Umbilical cord (tissue), 2 donors: Measurements from ENCODE around the gene ASXL1. TPM values are rescaled to one million over a fixed set of nuclear protein-coding genes. Genes with fewer than 3 reads are reported as not detected.
"Not testable (repeated sequence)": the region's sequence is repeated elsewhere in the genome, so short reads cannot be mapped to it uniquely, and the experiment has no call there.

Experiments used
- DNase-seq: peaks from one replicate; pipeline ENCODE4 v3.0.0-alpha.2; 2015; ENCODE audit warnings: low spot score
- total RNA-seq: library from RNA; depleted of rRNA; stranded (reverse); fragments of >200 nt; gene quantifications from one replicate; pipeline ENCODE4 v1.2.3, GENCODE V29; 2014; ENCODE audit warnings: low replicate concordance; ENCODE audit not compliant: insufficient read depth

Gene ASXL1
- total RNA-seq, 1 donor from 2014 or later = 134 TPM

DNA sequence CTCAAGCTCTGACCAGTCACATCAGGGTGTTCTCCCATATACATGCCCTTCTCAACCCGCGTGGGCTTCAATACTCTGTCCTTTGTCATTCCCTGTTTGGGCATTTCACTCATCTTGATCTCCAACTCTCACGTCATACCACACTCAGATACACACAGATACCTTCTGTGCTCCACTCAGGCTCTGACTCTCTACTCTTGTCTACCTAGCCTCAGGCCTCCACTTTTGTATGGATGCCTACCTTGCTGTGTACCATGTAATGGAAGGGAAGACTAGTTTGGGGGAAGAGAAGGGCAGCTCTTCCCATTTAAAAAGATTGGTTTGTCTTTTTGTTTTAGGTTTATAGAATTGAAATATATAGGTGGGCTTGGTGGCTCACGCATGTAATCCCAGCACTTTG lies 48.6 kb downstream of the ASXL1 start:
- no peak for DNase-seq

DNA sequence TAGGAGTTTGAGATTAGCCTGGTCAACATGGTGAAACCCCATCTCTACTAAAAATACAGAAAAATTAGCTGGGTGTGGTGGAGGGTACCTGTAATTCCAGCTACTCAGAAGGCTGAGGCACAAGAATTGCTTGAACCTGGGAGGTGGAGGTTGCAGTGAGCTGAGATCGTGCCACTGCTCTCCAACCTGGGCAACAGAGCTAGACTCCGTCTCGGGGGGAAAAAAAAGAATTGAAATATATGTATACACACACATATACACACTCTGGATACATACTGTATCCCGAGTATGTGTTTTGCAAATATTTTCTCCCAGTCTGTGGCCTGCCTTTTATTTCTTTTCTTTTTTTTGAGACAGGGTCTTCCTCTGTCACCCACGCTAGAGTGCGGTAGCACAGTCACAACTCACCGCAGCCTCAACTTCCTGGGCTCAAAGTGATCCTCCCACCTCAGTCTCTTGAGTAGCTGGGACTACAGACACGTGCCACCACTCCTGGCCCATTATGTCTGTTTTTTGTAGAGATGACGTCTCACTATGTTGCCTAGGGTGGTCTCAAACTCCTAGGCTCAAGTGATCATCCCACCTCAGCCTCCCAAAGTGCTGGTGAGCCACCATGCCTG lies 49.1 kb downstream of the ASXL1 start:
- not testable (repeated sequence) for DNase-seq

DNA sequence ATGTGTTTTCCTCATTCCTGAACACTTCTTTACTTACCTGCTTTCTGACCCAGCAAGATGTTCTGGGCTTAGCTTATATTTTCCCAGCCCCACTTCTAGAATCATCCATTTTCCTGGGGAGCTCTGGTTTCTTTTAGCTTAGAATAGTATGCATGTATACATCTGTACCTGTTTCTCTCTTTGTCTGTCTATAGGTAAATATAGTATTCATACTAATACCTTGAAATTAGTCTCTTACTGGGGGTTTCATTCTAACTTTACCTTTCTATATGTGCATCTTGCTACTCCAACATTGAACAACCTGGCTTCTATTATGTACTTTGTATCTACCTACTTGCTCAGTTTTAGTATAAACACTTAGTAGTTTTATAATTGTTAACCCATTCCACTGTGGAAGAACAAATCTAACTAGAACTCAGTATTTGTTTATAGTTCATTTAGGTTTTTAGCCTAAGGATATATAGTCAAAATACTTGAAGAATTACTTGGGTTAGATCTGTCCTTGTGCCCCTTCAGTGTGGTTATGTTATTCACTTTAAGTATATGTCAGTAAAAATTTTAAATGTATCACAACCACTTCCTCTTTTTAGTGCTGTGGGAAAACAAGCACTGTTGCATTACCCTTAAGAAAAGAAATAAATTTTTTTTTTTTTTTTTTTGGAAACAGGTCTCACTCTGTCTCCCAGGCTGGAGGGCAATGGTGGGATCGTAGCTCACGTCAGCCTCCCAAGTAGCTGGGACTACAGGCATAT lies 54.0 kb downstream of the ASXL1 start:
- DNase-seq = no peak

DNA sequence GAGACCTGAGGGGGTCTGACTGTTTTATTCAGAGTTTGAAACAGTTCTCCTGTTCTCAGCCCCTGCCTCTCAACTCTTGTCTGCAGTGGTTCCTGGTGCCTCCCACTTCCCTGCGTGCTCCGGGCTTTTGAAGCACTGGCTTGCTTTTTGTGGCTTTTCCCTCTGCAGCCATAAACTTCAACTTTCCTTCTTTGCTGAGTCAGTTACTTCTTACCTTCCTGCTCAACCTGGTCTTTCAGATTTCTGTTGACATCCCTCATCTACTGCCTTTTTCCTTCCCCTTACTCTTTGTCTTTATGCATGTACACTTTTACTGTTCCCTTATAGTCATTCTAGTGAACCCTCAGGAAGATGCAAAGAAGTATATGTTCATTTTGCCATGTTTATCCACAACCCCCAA lies 57.4 kb downstream of the ASXL1 start:
- DNase-seq = no peak

DNA sequence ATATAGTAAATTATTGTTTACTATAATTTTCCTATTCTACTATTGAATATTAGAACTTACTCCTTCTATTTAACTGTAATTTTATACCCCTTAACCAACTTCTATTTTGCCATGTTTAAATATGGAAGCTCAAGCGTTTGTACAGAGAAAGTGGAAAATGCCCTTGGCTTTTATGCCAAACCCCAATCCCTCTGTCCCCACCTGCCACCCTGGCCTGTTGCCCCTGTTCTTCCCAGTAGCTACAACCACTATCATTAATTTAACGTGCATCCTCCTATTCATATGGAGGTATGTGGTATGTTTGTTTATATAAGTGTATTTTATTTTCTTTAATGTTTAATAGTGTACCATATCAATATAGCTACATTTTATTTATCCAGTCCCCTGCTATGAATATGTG lies 58.1 kb downstream of the ASXL1 start:
- no peak for DNase-seq

DNA sequence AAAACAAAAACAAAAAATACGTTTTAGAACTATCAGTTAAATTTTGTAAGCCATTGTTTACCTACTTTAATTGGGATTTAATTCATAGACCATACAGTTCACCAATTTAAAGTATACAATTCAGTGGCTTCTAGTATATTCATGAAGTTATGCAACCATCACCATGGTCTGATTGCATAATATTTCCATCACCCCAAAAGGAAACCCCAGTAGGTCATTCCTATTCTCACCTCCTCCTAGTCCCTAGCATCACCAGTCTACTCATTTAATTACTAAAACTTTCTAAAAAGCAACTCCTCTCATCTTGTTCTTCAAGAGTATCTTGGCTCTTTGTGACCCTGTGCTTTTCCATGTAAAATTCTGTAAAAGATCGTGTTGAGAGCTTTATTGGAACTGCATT lies 60.2 kb downstream of the ASXL1 start:
- DNase-seq = no peak

DNA sequence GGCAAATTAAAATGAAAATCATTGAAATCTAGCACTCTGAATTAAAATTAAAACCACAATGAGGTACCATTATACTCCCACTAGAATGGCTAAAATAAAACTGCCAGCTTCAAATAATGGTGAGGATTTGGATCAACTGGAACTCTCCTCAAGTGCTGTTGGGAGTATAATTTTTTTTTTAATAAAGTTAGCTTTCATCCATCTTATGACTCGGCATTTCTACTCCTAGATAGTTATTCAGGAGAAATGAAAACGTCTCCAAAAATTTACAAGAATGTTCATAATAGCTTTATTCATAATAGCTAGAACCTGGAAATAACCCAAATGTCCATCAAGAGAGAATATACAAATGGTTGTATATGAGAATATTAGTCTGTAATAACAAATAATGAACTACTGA lies 63.2 kb downstream of the ASXL1 start:
- DNase-seq = no peak

DNA sequence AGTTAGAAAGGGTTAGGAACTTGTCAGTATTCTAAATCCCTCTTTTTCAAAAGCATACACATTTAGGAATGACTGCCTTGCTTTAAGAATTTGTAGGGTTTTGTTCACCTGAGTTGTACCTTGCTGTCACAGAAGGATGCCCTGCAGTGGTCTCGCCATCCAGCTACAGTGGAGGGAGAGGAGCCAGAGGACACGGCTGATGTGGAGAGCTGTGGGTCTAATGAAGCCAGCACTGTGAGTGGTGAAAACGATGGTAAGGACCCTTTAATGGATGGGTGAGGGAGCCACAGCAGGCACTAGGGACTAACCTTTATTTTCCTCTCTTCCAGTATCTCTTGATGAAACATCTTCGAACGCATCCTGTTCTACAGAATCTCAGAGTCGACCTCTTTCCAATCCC lies 69.9 kb downstream of the ASXL1 start:
- no peak for DNase-seq

DNA sequence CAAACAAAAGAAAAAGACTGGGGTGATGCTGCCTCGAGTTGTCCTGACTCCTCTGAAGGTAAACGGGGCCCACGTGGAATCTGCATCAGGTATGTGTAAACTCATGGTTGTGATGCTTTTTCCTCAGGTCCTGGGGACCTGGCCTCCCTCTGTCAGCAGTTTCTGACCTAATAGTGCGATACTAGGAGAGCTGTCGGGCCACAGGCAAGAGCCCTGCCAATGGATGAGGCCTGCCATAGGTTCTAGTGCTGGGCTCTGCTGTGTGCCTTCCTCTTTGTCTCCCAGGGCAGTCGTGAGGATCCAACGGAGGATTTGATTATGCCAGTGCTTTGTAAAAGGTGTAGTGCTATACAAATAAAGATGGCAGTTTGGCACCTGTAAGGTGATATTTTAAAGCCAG lies 71.2 kb downstream of the ASXL1 start:
- no peak for DNase-seq

DNA sequence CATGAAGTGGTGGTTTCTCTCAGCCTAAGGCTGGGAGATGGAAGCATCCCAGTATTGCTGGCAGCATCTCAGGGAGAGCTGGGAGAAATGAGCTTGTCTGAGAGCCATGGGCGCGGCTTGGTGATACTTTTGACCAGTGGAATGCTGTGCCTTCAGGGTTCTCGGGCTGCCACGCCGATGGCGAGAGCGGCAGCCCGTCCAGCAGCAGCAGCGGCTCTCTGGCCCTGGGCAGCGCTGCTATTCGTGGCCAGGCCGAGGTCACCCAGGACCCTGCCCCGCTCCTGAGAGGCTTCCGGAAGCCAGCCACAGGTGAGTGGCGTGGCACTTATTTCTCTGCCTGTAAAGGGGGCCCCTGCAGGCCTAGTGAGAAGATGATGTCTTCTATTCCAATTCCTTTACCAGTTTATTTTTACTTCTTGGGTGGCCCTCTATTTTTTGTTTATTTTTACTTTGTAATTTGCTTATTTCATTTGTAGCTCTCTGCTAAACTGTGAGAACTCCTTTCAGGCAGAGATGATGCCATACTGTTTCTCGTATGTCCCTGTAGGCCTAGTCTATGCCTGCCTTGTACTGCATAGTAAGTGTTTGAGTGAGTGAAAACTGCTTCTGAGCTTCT lies 71.7 kb downstream of the ASXL1 start:
- DNase-seq = no peak

DNA sequence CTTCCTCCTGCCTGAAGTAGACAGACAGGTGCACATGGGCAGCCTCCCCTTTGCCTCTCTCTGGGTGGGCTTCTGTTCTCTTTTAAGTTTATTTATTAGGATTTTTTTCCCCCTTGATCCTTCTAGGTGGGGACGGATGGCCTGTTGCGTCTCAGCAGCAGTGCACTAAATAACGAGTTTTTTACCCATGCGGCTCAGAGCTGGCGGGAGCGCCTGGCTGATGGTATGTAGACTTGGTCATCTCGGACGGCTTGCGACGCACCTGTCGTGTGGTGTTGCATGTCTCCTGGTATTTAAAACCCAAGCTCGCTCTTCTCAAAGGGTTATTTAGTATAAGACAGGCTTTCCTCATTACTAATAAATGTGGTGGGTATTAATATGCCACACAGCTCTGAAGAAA lies 73.3 kb downstream of the ASXL1 start:
- no peak for DNase-seq

DNA sequence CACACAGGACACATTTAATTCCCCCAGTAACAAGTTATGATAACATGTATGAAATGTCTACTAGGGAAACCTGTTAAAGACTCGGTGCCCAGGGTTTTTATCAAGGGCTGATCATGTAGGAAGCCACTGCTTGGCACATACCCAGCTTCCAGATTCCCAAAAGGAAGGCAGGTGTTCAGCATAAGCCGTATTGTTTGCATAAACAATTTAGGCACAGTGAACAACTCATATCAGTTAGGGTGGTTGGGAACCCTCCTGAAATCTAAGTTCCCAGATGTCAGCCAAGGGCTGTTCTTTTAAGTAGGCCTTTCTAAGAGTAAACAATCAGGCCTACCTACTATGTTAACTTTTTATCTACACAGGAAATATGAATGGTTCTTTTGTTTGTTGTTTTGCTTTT lies 74.1 kb downstream of the ASXL1 start:
- no peak for DNase-seq

DNA sequence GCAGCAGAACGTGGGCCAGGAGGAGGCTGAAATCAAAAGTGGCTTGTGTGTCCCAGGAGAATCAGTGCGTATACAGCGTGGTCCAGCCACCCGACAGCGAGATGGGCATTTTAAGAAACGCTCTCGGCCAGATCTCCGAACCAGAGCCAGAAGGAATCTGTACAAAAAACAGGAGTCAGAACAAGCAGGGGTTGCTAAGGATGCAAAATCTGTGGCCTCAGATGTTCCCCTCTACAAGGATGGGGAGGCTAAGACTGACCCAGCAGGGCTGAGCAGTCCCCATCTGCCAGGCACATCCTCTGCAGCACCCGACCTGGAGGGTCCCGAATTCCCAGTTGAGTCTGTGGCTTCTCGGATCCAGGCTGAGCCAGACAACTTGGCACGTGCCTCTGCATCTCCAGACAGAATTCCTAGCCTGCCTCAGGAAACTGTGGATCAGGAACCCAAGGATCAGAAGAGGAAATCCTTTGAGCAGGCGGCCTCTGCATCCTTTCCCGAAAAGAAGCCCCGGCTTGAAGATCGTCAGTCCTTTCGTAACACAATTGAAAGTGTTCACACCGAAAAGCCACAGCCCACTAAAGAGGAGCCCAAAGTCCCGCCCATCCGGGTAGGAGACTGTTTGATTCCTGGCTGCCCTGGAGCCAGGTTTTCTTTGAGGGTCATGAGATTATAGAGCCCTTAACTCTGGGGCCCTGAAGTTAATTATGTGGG lies 75.3 kb downstream of the ASXL1 start:
- peak; percentile 71 for DNase-seq

DNA sequence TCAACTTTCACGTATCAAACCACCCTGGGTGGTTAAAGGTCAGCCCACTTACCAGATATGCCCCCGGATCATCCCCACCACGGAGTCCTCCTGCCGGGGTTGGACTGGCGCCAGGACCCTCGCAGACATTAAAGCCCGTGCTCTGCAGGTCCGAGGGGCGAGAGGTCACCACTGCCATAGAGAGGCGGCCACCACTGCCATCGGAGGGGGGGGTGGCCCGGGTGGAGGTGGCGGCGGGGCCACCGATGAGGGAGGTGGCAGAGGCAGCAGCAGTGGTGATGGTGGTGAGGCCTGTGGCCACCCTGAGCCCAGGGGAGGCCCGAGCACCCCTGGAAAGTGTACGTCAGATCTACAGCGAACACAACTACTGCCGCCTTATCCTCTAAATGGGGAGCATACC lies 76.3 kb downstream of the ASXL1 start:
- no peak for DNase-seq

DNA sequence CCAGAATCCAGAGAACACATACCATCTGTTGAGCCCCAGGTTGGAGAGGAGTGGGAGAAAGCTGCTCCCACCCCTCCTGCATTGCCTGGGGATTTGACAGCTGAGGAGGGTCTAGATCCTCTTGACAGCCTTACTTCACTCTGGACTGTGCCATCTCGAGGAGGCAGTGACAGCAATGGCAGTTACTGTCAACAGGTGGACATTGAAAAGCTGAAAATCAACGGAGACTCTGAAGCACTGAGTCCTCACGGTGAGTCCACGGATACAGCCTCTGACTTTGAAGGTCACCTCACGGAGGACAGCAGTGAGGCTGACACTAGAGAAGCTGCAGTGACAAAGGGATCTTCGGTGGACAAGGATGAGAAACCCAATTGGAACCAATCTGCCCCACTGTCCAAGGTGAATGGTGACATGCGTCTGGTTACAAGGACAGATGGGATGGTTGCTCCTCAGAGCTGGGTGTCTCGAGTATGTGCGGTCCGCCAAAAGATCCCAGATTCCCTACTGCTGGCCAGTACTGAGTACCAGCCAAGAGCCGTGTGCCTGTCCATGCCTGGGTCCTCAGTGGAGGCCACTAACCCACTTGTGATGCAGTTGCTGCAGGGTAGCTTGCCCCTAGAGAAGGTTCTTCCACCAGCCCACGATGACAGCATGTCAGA lies 77.4 kb downstream of the ASXL1 start:
- DNase-seq = no peak

DNA sequence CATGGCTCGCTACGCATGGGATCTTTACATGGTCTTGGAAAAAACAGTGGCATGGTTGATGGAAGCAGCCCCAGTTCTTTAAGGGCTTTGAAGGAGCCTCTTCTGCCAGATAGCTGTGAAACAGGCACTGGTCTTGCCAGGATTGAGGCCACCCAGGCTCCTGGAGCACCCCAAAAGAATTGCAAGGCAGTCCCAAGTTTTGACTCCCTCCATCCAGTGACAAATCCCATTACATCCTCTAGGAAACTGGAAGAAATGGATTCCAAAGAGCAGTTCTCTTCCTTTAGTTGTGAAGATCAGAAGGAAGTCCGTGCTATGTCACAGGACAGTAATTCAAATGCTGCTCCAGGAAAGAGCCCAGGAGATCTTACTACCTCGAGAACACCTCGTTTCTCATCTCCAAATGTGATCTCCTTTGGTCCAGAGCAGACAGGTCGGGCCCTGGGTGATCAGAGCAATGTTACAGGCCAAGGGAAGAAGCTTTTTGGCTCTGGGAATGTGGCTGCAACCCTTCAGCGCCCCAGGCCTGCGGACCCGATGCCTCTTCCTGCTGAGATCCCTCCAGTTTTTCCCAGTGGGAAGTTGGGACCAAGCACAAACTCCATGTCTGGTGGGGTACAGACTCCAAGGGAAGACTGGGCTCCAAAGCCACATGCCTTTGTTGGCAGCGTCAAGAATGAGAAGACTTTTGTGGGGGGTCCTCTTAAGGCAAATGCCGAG lies 78.2 kb downstream of the ASXL1 start:
- no peak for DNase-seq

DNA sequence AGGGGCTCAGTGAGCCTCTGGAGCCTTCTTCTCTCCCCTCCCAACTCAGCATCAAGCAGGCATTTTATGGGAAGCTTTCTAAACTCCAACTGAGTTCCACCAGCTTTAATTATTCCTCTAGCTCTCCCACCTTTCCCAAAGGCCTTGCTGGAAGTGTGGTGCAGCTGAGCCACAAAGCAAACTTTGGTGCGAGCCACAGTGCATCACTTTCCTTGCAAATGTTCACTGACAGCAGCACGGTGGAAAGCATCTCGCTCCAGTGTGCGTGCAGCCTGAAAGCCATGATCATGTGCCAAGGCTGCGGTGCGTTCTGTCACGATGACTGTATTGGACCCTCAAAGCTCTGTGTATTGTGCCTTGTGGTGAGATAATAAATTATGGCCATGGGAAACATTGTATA lies 78.8 kb downstream of the ASXL1 start:
- no peak for DNase-seq

DNA sequence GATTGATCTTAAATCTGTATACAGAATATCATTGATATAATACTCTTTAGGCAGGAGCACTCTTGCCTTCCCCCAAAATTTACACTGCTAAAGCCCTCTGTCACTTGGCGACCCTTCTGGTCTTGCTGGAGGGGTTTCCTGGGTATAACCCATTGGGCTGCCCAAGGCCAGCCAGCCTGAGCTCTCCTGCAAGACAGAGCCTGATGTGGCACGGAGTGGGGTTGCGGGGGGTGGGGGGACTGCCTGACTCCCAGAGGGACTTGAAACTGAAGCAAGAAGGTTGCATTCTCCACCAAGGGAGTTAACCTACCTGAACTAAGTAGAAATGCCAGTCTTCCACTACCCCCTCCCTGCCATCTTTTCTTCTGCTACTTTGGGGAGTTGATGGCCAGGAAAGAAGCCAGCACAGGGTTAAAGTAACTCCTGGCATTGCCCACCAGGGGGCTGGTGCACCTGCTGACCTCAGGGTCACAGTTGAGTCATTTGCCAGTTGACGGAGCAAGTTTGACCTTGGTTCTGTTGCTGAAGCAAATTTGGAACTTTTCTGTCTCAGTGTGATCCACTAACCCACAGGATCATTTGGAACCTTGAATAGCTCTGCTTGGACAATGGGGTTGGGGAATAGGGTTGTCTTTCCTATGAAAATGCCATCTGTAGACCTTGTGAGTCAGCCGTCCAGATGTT lies 79.4 kb downstream of the ASXL1 start:
- no peak for DNase-seq

DNA sequence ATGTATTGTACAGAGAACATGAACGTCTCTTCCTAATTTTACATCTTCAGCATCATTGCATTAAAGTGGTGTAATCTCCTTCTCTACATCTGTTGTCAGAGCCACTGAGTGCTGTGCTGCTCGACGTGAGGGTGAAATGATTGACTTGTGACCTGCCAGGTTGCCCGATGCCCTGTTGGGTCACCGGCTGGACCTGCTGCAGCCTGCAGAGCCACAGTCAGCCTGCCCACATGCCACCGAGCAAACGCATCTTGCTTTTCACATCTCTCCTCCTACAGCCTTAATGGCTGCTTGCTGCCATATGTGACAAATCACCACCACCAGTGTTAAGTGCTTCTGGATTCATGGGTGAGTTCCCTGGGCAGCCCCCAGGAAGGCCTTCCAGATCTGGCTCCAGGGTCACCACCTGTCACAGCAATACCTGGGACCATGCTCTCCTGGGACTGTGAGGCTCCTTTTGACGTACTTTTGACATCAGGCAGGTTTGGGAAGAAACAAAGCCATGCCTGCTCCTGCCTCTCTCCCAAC lies 80.3 kb downstream of the ASXL1 start:
- no peak for DNase-seq

DNA sequence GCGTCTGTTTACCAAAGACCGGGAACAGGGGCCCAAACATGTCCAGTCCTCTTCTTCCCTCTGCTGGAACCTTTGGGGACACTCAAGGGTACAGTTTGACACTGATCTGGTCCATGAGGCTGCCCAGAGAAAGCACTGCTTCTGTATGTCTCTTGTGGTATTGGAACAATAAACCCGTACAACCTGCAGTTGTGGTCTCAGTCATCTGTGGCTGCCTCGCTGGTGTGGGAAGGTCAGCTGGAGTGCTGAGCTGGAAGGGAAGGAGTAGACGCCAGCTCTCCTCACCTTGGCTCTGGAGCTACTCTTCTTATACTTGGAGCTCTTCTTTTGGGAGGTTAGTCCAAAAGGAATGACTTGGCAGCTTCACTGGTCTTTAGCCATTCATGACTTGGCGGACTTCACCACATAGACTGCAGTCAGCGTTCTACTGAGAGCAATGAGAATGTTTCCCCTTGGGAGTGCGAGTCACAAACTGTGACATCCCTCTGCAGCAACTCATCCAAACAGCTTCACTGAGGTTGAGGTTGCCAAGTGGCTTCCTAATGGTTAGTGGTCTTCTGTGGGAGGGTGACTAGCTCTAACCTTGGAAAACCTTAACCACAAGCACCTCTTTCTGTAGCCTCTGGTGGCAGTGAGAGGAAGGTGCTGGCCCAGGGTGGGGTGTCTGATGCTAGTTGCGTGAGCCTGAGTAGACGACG lies 81.2 kb downstream of the ASXL1 start:
- no peak for DNase-seq
